CD4-positive, alpha-beta T cell treated with Interleukin-1 beta for 1 hour (primary cell): ENCODE results near the gene ZNF180.
"Not testable (repeated sequence)": the region's sequence is repeated elsewhere in the genome, so short reads cannot be mapped to it uniquely, and the experiment has no call there.

ENCODE experiments used
- DNase-seq, 2 donors: peaks; one replicate each; pipeline ENCODE4 v3.0.0-alpha.2; 2020 to 2022

The ZNF180 gene

GRCh38 chr19:44499962-44500949 lies at the start of gene ZNF180:
Gene ZNF180 (minus strand): TSS chr19:44500522. CDS start chr19:44497334, 3,188 bp downstream.
- DNase-seq: peak; percentile 95

- DNase-seq: no peak
These were observed 49.2 kb upstream of the ZNF180 start for GRCh38 chr19:44549507-44549906.

GRCh38 chr19:44548736-44549135 lies 48.4 kb upstream of the ZNF180 start:
- no peak for DNase-seq

GRCh38 chr19:44544031-44544430 lies 43.7 kb upstream of the ZNF180 start:
- no peak for DNase-seq

- no peak for DNase-seq
These were observed 42.3 kb upstream of the ZNF180 start for GRCh38 chr19:44542671-44543070.

GRCh38 chr19:44540736-44541135 lies 40.4 kb upstream of the ZNF180 start:
- no peak for DNase-seq

- DNase-seq: no peak
These were observed 39.7 kb upstream of the ZNF180 start for GRCh38 chr19:44539991-44540390.

GRCh38 chr19:44539236-44539826 lies 39.0 kb upstream of the ZNF180 start:
- no peak for DNase-seq

GRCh38 chr19:44535361-44535760 lies 35.0 kb upstream of the ZNF180 start:
- not testable (repeated sequence) for DNase-seq

GRCh38 chr19:44532819-44533218 lies 32.5 kb upstream of the ZNF180 start:
- DNase-seq: no peak

- DNase-seq: no peak
These were observed 30.5 kb upstream of the ZNF180 start for GRCh38 chr19:44530777-44531176.

GRCh38 chr19:44529536-44529935 lies 29.2 kb upstream of the ZNF180 start, which contains the start of gene CEACAM20:
Gene CEACAM20 (minus strand): TSS chr19:44529675. CDS start chr19:44529509, 166 bp downstream.
- no peak for DNase-seq

GRCh38 chr19:44527554-44527953 lies 27.2 kb upstream of the ZNF180 start:
- DNase-seq: no peak

GRCh38 chr19:44525721-44526430 lies 25.6 kb upstream of the ZNF180 start:
- DNase-seq: no peak

- no peak for DNase-seq
These were observed 21.0 kb upstream of the ZNF180 start for GRCh38 chr19:44521370-44521769.

- no peak for DNase-seq
These were observed 16.8 kb upstream of the ZNF180 start for GRCh38 chr19:44517146-44517545.

- DNase-seq: no peak
These were observed 15.6 kb upstream of the ZNF180 start for GRCh38 chr19:44515907-44516306.

- no peak for DNase-seq
These were observed 14.7 kb upstream of the ZNF180 start for GRCh38 chr19:44515031-44515430.

GRCh38 chr19:44512326-44513298 lies 12.3 kb upstream of the ZNF180 start:
- peak in 1 of 2 donors; percentile 6 for DNase-seq

GRCh38 chr19:44509478-44509877 lies 9.2 kb upstream of the ZNF180 start:
- DNase-seq: no peak

GRCh38 chr19:44499559-44499958 lies 763 bp downstream of the ZNF180 start:
- DNase-seq: no peak

GRCh38 chr19:44498988-44499387 lies 1.3 kb downstream of the ZNF180 start:
- no peak for DNase-seq
